Omental fat pad (tissue), 4 donors: ENCODE results near the gene CRYBB1. TPM values are rescaled to one million over a fixed set of nuclear protein-coding genes. Genes with fewer than 3 reads are reported as not detected.

ENCODE experiments used
- ATAC-seq: fragments of 150-250 bp; one replicate; pipeline ENCODE4 v1.9.1; 2016; ENCODE audit warnings: mild to moderate bottlenecking, moderate library complexity; ENCODE audit not compliant: low FRiP score
- DNase-seq: peaks from one replicate; pipeline ENCODE4 v3.0.0-alpha.2; 2019; ENCODE audit warnings: low spot score
- CTCF ChIP-seq, 3 donors: fragments of 450-650 bp; IDR thresholded peaks; one replicate each; pipeline ENCODE4 v1.5.1; 2016 to 2017; ENCODE audit warnings: antibody characterized with exemption in 3 of 3, mild to moderate bottlenecking in 3 of 3, moderate library complexity in 2 of 3
- small RNA-seq: library from RNA; depleted of rRNA; stranded (forward); fragments of <200 nt; gene quantifications from one replicate; pipeline ENCODE3, GENCODE V24; 2016
- total RNA-seq, 4 donors: library from RNA; depleted of rRNA; stranded (reverse); fragments of >200 nt; gene quantifications; one replicate each; pipeline ENCODE4 v1.1.0, GENCODE V29; 2016

CRYBB1 gene
- total RNA-seq, 4 donors from 2014 or later: 0.96 to 2.2 (median 1.9) TPM

GRCh38 chr22:26549902-26550497 is 67.8 kb downstream of the CRYBB1 start:
- TF ChIP-seq CTCF (IDR thresholded peaks at IDR 0.05): no peak
- DNase-seq (no peak), ATAC-seq (no peak)

Small RNAs within 50 kb of the gene (small RNA-seq; reads per million reads assigned to genes)
- gene MIR548J (not detected), gene RF01874 (not detected)

Other genes with a start within 250 kb of the CRYBB1 start
- 1 to 10 TPM in 2 of 4 donors, under 1 TPM in 2; 0.32 to 2.0 (median 0.95) TPM for gene ASPHD2, start 188.8 kb downstream of the CRYBB1 start, total RNA-seq
- 10 to 100 TPM; 14.3 to 40.5 (median 24.2) TPM for gene HPS4, start 134.2 kb downstream of the CRYBB1 start, total RNA-seq
- gene SRRD, start 134.2 kb downstream of the CRYBB1 start, total RNA-seq: 10 to 100 TPM in 3 of 4 donors, 1 to 10 TPM in 1; 9.8 to 22.1 (median 13.0) TPM
- 10 to 100 TPM; 14.8 to 39.1 (median 20.2) TPM for gene TFIP11, start 105.6 kb downstream of the CRYBB1 start, total RNA-seq
- 100 to 1,000 TPM in 1 of 4 donors, 10 to 100 TPM in 3; 39.5 to 101 (median 73.3) TPM for gene TPST2, start 27.9 kb downstream of the CRYBB1 start, total RNA-seq
- gene CRYBA4, start 3.9 kb upstream of the CRYBB1 start, total RNA-seq: not detected
- gene MIAT, start 39.6 kb upstream of the CRYBB1 start, total RNA-seq: 1 to 10 TPM; 2.0 to 3.0 (median 2.4) TPM